Body of pancreas (tissue), 4 donors: ENCODE measurements around the gene SPART.
"Not testable (repeated sequence)": the region's sequence is repeated elsewhere in the genome, so short reads cannot be mapped to it uniquely, and the experiment has no call there.

Experiments
- CTCF ChIP-seq, 7 experiments: fragments of 450-650 bp in 4 of 7; fragments of 200-600 bp in 3 of 7; sonication (generic) in 3 of 7; IDR thresholded peaks; one replicate each; pipeline ENCODE4 v1.5.1; 2016 to 2019; ENCODE audit warnings: antibody characterized with exemption in 7 of 7
- POLR2A ChIP-seq, 3 donors: fragments of 450-650 bp; IDR thresholded peaks; one replicate each; pipeline ENCODE4 v1.6.1; 2016; ENCODE audit warnings: antibody characterized with exemption in 3 of 3, mild to moderate bottlenecking in 2 of 3

GRCh38 chr13:36332255-36332654 is 13.9 kb downstream of the SPART start:
- not testable (repeated sequence) for TF ChIP-seq CTCF, POLR2A (IDR thresholded peaks at IDR 0.05)
